HEK293 (cell line): ENCODE results near the gene RHPN2.

Experiments used
- BCL11A ChIP-seq: fragments of 450-650 bp; formaldehyde crosslinking; IDR thresholded peaks from 2 replicates; pipeline ENCODE4 v1.5.1; 2016; ENCODE audit warnings: low read depth, missing biosample characterization, missing genetic modification characterization
- KLF16 ChIP-seq: fragments of 450-650 bp; formaldehyde crosslinking; IDR thresholded peaks from 2 replicates; pipeline ENCODE4 v1.5.1; 2017; ENCODE audit warnings: missing biosample characterization, missing genetic modification characterization
- KLF7 ChIP-seq: fragments of 450-650 bp; formaldehyde crosslinking; IDR thresholded peaks from 2 replicates; pipeline ENCODE4 v1.5.1; 2016; ENCODE audit warnings: missing biosample characterization, missing genetic modification characterization, borderline replicate concordance
- REPIN1 ChIP-seq: fragments of 450-650 bp; formaldehyde crosslinking; IDR thresholded peaks from 2 replicates; pipeline ENCODE4 v1.5.1; 2017; ENCODE audit warnings: missing biosample characterization, missing genetic modification characterization, low read depth
- YY2 ChIP-seq: fragments of 450-650 bp; formaldehyde crosslinking; IDR thresholded peaks from 2 replicates; pipeline ENCODE4 v1.5.1; 2016; ENCODE audit warnings: missing biosample characterization, missing genetic modification characterization
- ZBTB20 ChIP-seq: fragments of 450-650 bp; formaldehyde crosslinking; IDR thresholded peaks from 2 replicates; pipeline ENCODE4 v1.5.1; 2016; ENCODE audit warnings: missing biosample characterization, missing genetic modification characterization
- ZBTB21 ChIP-seq: fragments of 450-650 bp; formaldehyde crosslinking; IDR thresholded peaks from 2 replicates; pipeline ENCODE4 v1.5.1; 2017; ENCODE audit warnings: missing biosample characterization, missing genetic modification characterization
- ZEB2 ChIP-seq: fragments of 450-650 bp; formaldehyde crosslinking; IDR thresholded peaks from 2 replicates; pipeline ENCODE4 v1.5.1; 2016; ENCODE audit warnings: missing biosample characterization, missing genetic modification characterization
- ZFP69B ChIP-seq: fragments of 450-650 bp; formaldehyde crosslinking; IDR thresholded peaks from 2 replicates; pipeline ENCODE4 v1.5.1; 2016; ENCODE audit warnings: missing biosample characterization, missing genetic modification characterization
- ZNF140 ChIP-seq: fragments of 450-650 bp; formaldehyde crosslinking; IDR thresholded peaks from 2 replicates; pipeline ENCODE4 v1.5.1; 2016; ENCODE audit warnings: missing biosample characterization, missing genetic modification characterization
- ZNF155 ChIP-seq: fragments of 450-650 bp; formaldehyde crosslinking; IDR thresholded peaks from 2 replicates; pipeline ENCODE4 v1.5.1; 2016; ENCODE audit warnings: missing biosample characterization, missing genetic modification characterization
- ZNF184 ChIP-seq: fragments of 450-650 bp; IDR thresholded peaks from 2 replicates; pipeline ENCODE4 v1.5.1; 2018; ENCODE audit warnings: missing biosample characterization, mild to moderate bottlenecking, missing genetic modification characterization
- ZNF223 ChIP-seq: fragments of 450-650 bp; formaldehyde crosslinking; IDR thresholded peaks from 2 replicates; pipeline ENCODE4 v1.5.1; 2016; ENCODE audit warnings: missing biosample characterization, missing genetic modification characterization
- ZNF366 ChIP-seq: fragments of 450-650 bp; formaldehyde crosslinking; conservative IDR thresholded peaks from 2 replicates; pipeline ENCODE4 v1.5.1; 2016; ENCODE audit warnings: missing biosample characterization, missing genetic modification characterization
- ZNF423 ChIP-seq: fragments of 450-650 bp; formaldehyde crosslinking; IDR thresholded peaks from 2 replicates; pipeline ENCODE4 v1.5.1; 2016; ENCODE audit warnings: missing biosample characterization, missing genetic modification characterization
- ZNF701 ChIP-seq: fragments of 450-650 bp; formaldehyde crosslinking; IDR thresholded peaks from 2 replicates; pipeline ENCODE4 v1.5.1; 2016; ENCODE audit warnings: missing biosample characterization, missing genetic modification characterization
- ZNF776 ChIP-seq: fragments of 450-650 bp; formaldehyde crosslinking; IDR thresholded peaks from 2 replicates; pipeline ENCODE4 v1.5.0; 2017; ENCODE audit warnings: missing biosample characterization, missing genetic modification characterization, borderline replicate concordance
- TF ChIP-seq, protein P1 (sequence below): fragments of 450-650 bp; formaldehyde crosslinking; IDR thresholded peaks from 2 replicates; pipeline ENCODE4 v1.5.1; 2016; ENCODE audit warnings: missing biosample characterization, missing genetic modification characterization
- TF ChIP-seq, protein P2 (sequence below): fragments of 450-650 bp; formaldehyde crosslinking; conservative IDR thresholded peaks from 2 replicates; pipeline ENCODE4 v1.5.1; 2016; ENCODE audit warnings: low read depth, missing biosample characterization, missing genetic modification characterization
- TF ChIP-seq, protein P3 (sequence below): fragments of 450-650 bp; formaldehyde crosslinking; IDR thresholded peaks from 2 replicates; pipeline ENCODE4 v1.5.1; 2016; ENCODE audit warnings: missing biosample characterization, missing genetic modification characterization
- TF ChIP-seq, protein P4 (sequence below): fragments of 450-650 bp; formaldehyde crosslinking; IDR thresholded peaks from 2 replicates; pipeline ENCODE4; 2016; ENCODE audit warnings: missing biosample characterization, missing genetic modification characterization
- TF ChIP-seq, protein P5 (sequence below): fragments of 450-650 bp; formaldehyde crosslinking; IDR thresholded peaks from 2 replicates; pipeline ENCODE4 v1.5.1; 2016; ENCODE audit warnings: missing biosample characterization, missing genetic modification characterization
- TF ChIP-seq, protein P6 (sequence below): fragments of 450-650 bp; formaldehyde crosslinking; IDR thresholded peaks from 2 replicates; pipeline ENCODE4 v1.5.1; 2017; ENCODE audit warnings: missing biosample characterization, mild to moderate bottlenecking, missing genetic modification characterization, moderate library complexity

The RHPN2 gene

DNA sequence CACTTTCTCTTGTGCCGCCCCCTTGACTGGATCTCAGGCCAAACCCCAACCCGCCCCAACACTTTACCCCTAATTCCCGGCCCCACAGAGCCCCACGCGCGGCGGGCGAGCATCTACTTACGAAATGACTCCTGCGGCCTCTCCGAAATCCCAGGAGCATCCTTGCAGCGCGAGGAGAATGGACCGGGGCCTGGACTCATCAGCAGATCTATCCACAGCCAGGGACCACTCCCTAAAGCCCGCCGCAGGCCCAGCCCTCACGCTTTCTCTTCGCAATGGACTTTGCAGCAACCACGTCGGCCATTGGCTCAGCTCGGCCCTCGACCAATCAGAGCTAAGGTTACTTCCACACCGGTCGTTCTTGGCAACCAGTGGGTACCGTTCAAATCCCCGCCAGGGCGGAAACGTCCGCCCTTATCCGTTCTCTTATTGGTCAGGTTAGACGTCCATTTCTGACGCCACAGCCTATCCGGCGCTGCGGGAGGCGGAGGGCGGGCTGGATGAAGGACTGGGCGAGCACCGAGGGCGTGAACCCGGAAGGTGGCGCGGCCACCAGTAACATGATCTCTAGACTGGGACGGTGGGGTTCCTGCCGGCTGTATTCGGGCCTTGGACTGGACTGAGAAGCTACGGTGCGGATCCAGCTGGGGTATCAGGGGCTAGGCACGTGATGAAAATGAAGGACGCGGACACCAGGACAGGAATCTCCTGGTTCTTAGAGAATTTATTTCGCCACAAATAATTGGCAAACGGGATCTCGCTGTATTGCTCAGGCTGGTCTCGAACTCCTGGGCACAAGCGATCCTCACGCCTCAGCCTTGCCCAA is 92.8 kb downstream of the RHPN2 start, which contains the start of the genes CEP89 and FAAP24 (continued):
- TF ChIP-seq, protein P1, sequence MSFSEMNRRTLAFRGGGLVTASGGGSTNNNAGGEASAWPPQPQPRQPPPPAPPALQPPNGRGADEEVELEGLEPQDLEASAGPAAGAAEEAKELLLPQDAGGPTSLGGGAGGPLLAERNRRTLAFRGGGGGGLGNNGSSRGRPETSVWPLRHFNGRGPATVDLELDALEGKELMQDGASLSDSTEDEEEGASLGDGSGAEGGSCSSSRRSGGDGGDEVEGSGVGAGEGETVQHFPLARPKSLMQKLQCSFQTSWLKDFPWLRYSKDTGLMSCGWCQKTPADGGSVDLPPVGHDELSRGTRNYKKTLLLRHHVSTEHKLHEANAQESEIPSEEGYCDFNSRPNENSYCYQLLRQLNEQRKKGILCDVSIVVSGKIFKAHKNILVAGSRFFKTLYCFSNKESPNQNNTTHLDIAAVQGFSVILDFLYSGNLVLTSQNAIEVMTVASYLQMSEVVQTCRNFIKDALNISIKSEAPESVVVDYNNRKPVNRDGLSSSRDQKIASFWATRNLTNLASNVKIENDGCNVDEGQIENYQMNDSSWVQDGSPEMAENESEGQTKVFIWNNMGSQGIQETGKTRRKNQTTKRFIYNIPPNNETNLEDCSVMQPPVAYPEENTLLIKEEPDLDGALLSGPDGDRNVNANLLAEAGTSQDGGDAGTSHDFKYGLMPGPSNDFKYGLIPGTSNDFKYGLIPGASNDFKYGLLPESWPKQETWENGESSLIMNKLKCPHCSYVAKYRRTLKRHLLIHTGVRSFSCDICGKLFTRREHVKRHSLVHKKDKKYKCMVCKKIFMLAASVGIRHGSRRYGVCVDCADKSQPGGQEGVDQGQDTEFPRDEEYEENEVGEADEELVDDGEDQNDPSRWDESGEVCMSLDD, result peak; percentile 69
- TF ChIP-seq ZBTB21 (tag by site-specific recombination) (peak; percentile 38; the same call in 1 of the 2 replicates), KLF7 (peak; percentile 89), ZNF184 (tag by site-specific recombination) (no peak), BCL11A (tag by site-specific recombination) (peak; percentile 99), ZNF366 (tag by site-specific recombination) (no peak; the same call in 1 of the 2 replicates), ZNF155 (tag by site-specific recombination) (no peak), ZBTB20 (tag by site-specific recombination) (peak; percentile 100), ZNF776 (no peak), ZFP69B (tag by site-specific recombination) (peak; percentile 64), ZNF140 (tag by site-specific recombination) (no peak), ZEB2 (tag by site-specific recombination) (peak; percentile 92), YY2 (tag by site-specific recombination) (0 out of 2 replicates have a peak, but pooled peaks have one; percentile 10), ZNF423 (tag by site-specific recombination) (no peak), REPIN1 (tag by site-specific recombination) (peak; percentile 90; the same call in 1 of the 2 replicates), ZNF701 (tag by site-specific recombination) (no peak), ZNF223 (tag by site-specific recombination) (no peak), KLF16 (tag by site-specific recombination) (peak; percentile 94)
- TF ChIP-seq, protein P2, sequence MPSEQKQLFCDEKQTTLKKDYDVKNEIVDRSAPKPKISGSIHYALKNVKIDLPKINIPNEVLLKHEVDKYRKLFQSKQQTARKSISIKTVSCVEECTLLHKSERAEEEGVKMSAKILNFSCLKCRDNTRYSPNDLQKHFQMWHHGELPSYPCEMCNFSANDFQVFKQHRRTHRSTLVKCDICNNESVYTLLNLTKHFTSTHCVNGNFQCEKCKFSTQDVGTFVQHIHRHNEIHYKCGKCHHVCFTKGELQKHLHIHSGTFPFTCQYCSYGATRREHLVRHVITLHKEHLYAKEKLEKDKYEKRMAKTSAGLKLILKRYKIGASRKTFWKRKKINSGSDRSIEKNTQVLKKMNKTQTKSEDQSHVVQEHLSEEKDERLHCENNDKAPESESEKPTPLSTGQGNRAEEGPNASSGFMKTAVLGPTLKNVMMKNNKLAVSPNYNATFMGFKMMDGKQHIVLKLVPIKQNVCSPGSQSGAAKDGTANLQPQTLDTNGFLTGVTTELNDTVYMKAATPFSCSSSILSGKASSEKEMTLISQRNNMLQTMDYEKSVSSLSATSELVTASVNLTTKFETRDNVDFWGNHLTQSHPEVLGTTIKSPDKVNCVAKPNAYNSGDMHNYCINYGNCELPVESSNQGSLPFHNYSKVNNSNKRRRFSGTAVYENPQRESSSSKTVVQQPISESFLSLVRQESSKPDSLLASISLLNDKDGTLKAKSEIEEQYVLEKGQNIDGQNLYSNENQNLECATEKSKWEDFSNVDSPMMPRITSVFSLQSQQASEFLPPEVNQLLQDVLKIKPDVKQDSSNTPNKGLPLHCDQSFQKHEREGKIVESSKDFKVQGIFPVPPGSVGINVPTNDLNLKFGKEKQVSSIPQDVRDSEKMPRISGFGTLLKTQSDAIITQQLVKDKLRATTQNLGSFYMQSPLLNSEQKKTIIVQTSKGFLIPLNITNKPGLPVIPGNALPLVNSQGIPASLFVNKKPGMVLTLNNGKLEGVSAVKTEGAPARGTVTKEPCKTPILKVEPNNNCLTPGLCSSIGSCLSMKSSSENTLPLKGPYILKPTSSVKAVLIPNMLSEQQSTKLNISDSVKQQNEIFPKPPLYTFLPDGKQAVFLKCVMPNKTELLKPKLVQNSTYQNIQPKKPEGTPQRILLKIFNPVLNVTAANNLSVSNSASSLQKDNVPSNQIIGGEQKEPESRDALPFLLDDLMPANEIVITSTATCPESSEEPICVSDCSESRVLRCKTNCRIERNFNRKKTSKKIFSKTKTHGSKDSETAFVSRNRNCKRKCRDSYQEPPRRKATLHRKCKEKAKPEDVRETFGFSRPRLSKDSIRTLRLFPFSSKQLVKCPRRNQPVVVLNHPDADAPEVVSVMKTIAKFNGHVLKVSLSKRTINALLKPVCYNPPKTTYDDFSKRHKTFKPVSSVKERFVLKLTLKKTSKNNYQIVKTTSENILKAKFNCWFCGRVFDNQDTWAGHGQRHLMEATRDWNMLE (tag by site-specific recombination), result peak; percentile 61
- TF ChIP-seq, protein P3, sequence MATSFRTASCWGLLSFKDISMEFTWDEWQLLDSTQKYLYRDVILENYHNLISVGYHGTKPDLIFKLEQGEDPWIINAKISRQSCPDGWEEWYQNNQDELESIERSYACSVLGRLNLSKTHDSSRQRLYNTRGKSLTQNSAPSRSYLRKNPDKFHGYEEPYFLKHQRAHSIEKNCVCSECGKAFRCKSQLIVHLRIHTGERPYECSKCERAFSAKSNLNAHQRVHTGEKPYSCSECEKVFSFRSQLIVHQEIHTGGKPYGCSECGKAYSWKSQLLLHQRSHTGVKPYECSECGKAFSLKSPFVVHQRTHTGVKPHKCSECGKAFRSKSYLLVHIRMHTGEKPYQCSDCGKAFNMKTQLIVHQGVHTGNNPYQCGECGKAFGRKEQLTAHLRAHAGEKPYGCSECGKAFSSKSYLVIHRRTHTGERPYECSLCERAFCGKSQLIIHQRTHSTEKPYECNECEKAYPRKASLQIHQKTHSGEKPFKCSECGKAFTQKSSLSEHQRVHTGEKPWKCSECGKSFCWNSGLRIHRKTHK (tag by site-specific recombination), result no peak
- TF ChIP-seq, protein P4, sequence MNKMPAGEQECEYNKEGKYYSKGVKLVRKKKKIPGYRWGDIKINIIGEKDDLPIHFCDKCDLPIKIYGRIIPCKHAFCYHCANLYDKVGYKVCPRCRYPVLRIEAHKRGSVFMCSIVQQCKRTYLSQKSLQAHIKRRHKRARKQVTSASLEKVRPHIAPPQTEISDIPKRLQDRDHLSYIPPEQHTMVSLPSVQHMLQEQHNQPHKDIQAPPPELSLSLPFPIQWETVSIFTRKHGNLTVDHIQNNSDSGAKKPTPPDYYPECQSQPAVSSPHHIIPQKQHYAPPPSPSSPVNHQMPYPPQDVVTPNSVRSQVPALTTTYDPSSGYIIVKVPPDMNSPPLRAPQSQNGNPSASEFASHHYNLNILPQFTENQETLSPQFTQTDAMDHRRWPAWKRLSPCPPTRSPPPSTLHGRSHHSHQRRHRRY, result no peak
- TF ChIP-seq, protein P5, sequence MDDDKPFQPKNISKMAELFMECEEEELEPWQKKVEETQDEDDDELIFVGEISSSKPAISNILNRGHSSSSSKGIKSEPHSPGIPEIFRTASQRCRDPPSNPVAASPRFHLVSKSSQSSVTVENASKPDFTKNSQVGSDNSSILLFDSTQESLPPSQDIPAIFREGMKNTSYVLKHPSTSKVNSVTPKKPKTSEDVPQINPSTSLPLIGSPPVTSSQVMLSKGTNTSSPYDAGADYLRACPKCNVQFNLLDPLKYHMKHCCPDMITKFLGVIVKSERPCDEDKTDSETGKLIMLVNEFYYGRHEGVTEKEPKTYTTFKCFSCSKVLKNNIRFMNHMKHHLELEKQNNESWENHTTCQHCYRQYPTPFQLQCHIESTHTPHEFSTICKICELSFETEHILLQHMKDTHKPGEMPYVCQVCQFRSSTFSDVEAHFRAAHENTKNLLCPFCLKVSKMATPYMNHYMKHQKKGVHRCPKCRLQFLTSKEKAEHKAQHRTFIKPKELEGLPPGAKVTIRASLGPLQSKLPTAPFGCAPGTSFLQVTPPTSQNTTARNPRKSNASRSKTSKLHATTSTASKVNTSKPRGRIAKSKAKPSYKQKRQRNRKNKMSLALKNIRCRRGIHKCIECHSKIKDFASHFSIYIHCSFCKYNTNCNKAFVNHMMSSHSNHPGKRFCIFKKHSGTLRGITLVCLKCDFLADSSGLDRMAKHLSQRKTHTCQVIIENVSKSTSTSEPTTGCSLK, result no peak
- TF ChIP-seq, protein P6, sequence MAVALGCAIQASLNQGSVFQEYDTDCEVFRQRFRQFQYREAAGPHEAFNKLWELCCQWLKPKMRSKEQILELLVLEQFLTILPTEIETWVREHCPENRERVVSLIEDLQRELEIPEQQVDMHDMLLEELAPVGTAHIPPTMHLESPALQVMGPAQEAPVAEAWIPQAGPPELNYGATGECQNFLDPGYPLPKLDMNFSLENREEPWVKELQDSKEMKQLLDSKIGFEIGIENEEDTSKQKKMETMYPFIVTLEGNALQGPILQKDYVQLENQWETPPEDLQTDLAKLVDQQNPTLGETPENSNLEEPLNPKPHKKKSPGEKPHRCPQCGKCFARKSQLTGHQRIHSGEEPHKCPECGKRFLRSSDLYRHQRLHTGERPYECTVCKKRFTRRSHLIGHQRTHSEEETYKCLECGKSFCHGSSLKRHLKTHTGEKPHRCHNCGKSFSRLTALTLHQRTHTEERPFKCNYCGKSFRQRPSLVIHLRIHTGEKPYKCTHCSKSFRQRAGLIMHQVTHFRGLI (tag by site-specific recombination), result peak; percentile 92
